GM18867 (cell line): ENCODE data around the gene AGXT2.
"Not testable (repeated sequence)": the region's sequence is repeated elsewhere in the genome, so short reads cannot be mapped to it uniquely, and the experiment has no call there.

Source experiments
- ATAC-seq: cut with Tn5 transposase; IDR thresholded peaks from one replicate; pipeline ENCODE4 v1.9.1; 2021; ENCODE audit warnings: mild to moderate bottlenecking, moderate library complexity; ENCODE audit not compliant: unreplicated experiment

Gene AGXT2

GRCh38 chr5:34976347-34976746 is 71.4 kb downstream of the AGXT2 start:
- no peak for ATAC-seq

- ATAC-seq: not testable (repeated sequence)
These were observed 76.1 kb downstream of the AGXT2 start for GRCh38 chr5:34971655-34972054.

- no peak for ATAC-seq
These were observed 77.2 kb downstream of the AGXT2 start for GRCh38 chr5:34970552-34970951.

- no peak for ATAC-seq
These were observed 79.5 kb downstream of the AGXT2 start for GRCh38 chr5:34968258-34968657.

- ATAC-seq: no peak
These were observed 80.2 kb downstream of the AGXT2 start for GRCh38 chr5:34967540-34967939.

GRCh38 chr5:34959323-34959722 is 88.4 kb downstream of the AGXT2 start:
- peak; percentile 97 for ATAC-seq

- ATAC-seq: peak; percentile 43
These were observed 89.7 kb downstream of the AGXT2 start for GRCh38 chr5:34957857-34958690.

GRCh38 chr5:34957321-34957720 is 90.4 kb downstream of the AGXT2 start:
- ATAC-seq: no peak
